Spleen (tissue), 7 donors: ENCODE data around the gene MED28.

Experiments
- POLR2A ChIP-seq, 3 donors: fragments of 450-650 bp; IDR thresholded peaks; one replicate each; pipeline ENCODE4 v1.5.1; 2017; ENCODE audit warnings: antibody characterized with exemption in 3 of 3, mild to moderate bottlenecking in 1 of 3
- POLR2AphosphoS5 ChIP-seq, 3 donors: sonication (generic); formaldehyde crosslinking; IDR thresholded peaks; one replicate each; pipeline ENCODE4 v1.5.1; 2017; ENCODE audit warnings: antibody characterized with exemption in 3 of 3
- TF ChIP-seq, protein P1 (sequence below), 11 experiments: fragments of 200-600 bp in 7 of 11; fragments of 450-650 bp in 4 of 11; sonication (generic) in 4 of 11; IDR thresholded peaks in 8 of 11; conservative IDR thresholded peaks in 3 of 11; 1 replicate in 7 of 11; 2 replicates in 4 of 11; pipeline versions ENCODE4 v1.4.0 to v1.8.0; 2016 to 2021; ENCODE audit warnings: antibody characterized with exemption in 11 of 11, inconsistent platforms in 4 of 11, mild to moderate bottlenecking in 1 of 11
- donor health status: DM: no; HTN: no; CAD: no; lungs with moderate emphysema.
- donor health status: DM: no; HTN: no; CAD: no.
- donor health status: DM: no; HTN: no; CAD: no.

DNA sequence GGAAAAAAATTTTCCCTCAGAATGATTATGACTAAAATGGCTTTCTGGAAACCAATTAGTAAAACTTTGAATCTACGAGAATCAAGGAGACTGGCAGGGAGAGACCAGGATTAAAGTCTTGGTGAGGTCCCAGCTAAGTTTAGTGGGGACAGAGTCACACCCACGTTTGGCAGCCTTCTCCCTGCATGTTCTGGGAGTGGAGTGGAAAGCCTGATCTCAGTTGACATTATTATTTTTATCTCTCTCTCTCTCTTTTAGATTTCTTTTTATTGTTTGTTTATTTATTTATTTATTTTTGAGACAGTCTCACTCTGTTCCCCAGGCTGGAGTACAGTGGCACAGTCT, 67.8 kb downstream of the MED28 start:
- TF ChIP-seq, protein P1, sequence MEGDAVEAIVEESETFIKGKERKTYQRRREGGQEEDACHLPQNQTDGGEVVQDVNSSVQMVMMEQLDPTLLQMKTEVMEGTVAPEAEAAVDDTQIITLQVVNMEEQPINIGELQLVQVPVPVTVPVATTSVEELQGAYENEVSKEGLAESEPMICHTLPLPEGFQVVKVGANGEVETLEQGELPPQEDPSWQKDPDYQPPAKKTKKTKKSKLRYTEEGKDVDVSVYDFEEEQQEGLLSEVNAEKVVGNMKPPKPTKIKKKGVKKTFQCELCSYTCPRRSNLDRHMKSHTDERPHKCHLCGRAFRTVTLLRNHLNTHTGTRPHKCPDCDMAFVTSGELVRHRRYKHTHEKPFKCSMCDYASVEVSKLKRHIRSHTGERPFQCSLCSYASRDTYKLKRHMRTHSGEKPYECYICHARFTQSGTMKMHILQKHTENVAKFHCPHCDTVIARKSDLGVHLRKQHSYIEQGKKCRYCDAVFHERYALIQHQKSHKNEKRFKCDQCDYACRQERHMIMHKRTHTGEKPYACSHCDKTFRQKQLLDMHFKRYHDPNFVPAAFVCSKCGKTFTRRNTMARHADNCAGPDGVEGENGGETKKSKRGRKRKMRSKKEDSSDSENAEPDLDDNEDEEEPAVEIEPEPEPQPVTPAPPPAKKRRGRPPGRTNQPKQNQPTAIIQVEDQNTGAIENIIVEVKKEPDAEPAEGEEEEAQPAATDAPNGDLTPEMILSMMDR (IDR thresholded peaks at IDR 0.05 in 8 of 11, conservative IDR thresholded peaks at IDR 0.05 in 3 of 11) = no peak
- no peak for TF ChIP-seq POLR2A (IDR thresholded peaks at IDR 0.05)
- no peak for TF ChIP-seq POLR2AphosphoS5 (IDR thresholded peaks at IDR 0.05)
